ENCODE data around the gene PRPF40A. TPM values are rescaled to one million over a fixed set of nuclear protein-coding genes. Genes with fewer than 3 reads are reported as not detected.
"Not testable (repeated sequence)": the region's sequence is repeated elsewhere in the genome, so short reads cannot be mapped to it uniquely, and the experiment has no call there.

The PRPF40A gene
- total RNA-seq: 100 to 1,000 TPM in 1 of 2 donors, 10 to 100 TPM in 1; 93.7 to 175 TPM

DNA sequence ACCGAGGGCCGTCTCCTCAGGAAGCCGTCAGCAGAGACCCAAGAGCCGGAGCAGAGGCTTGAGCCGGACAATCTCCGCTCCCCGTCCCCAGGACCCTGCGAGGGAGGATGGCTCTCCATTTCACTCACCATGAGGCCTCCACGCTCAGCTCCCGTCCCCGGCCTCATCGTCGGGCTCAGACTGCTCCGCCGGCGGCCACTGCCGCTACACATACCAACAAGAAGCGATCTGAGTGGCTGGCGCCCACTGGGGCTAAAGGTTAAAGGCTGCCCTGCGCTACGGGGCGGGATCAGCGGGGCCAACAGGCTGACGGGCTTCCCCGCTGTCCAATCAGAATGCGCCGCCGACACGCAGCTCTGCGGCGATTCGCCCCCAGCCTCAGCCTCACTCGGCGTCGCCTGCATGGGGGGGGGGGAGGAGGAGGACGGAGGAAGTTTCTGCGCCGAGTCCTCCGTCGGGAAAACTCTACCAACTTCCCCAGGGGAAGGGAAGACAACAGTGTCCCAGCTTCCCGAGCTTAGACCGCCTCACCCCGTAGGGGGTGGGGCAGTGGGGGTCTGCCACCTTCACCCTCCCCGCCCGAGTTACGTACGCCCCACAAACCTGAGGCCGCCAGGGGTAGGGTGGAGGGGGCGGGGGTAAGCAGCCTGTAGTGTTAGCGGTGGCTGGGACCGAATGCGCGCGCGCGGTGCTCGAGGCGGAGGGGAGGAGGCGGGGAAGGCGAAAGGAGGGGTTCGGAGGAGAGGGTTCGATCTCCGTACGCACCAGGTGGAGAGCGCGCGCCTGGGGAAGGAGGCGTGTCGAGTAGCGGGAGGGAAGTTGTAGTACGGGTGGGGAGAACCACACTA is at the start of gene PRPF40A:
Gene PRPF40A (minus strand): TSS at position 234 of the 848 bp plus-strand sequence. CDS start 22 bp downstream, at position 212.
- peaks cover 34% of the 10 kb centered on the region for H3K4me1 Mint-ChIP-seq
- H3K4me3 Mint-ChIP-seq: peak within 1 kb of the TSS; percentile 100
- no peaks in the 10 kb centered on the region for H3K9me3 Mint-ChIP-seq
- peaks cover 96% of the 10 kb centered on the region for H3K36me3 Mint-ChIP-seq (ENCODE audit: low read depth)
- H3K27me3 Mint-ChIP-seq: no peaks in the 10 kb centered on the region
- H3K27ac Mint-ChIP-seq: peak within 1 kb of the TSS; percentile 100
- ATAC-seq (replicated peaks): peak; percentile 85

DNA sequence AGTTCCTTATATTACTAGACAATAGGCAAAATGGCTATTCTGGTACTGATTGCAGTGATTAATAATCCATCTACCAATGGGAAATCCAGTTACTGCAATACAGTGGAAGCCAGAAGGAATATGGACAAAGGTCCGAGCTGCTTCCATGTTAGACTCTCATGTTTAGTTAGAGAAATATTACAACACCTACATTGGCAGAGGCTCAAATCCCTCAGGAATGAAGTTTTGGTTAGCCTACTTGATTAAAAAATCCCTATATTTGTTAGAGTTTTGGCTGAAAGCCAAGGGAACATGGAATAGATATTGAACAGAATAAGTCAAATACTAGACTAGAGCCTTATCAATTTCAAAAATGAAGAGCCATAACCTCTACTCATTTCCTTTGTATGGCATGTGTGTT is 49.7 kb upstream of the PRPF40A start:
- Mint-ChIP-seq H3K4me3 (no peak overlapping the region), H3K36me3 (ENCODE audit: low read depth) (peaks cover 15% of the 10 kb centered on the region), H3K27me3 (no peaks in the 10 kb centered on the region), H3K27ac (no peak overlapping the region), H3K9me3 (no peaks in the 10 kb centered on the region), H3K4me1 (no peaks in the 10 kb centered on the region)
- no peak for ATAC-seq (replicated peaks)

DNA sequence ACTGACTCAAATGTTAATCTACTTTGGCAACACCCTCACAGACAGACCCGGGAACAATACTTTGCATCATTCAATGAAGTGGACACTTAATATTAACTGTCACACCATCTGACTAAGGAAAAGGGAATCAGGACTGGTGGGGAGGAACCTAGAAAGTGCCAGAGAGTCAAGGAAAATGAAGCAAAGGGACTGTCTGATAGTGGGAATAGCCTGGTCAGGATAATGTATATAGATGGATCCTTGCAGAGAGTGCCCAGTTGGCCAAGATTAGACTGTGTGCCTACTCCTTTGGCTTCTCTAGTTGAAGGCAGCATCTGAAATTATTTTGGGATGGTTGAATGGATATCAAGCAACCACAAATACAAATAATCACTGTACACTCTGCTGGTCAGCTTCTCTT is 46.4 kb upstream of the PRPF40A start:
- Mint-ChIP-seq H3K4me3 (no peak overlapping the region), H3K9me3 (no peaks in the 10 kb centered on the region), H3K27me3 (no peaks in the 10 kb centered on the region), H3K4me1 (no peaks in the 10 kb centered on the region), H3K36me3 (ENCODE audit: low read depth) (peaks cover 38% of the 10 kb centered on the region), H3K27ac (no peak overlapping the region)
- ATAC-seq (replicated peaks): no peak

DNA sequence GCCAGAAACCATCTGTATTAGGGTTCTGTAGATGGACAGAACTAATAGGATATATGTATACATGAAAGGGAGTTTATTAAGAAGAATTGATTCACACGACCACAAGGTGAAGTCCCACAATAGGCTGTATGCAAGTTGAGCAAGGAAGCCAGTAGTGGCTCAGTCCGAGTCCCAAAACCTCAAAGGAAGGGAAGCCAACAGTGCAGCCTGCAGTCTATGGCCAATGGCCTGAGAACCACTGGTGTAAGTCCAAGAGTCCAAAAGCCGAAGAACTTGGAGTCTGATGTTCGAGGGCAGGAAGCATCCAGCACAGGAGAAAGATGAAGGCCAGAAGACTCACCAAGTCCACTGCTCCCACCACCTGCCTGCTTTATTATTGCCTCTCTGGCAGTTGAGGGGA is 45.9 kb upstream of the PRPF40A start:
- not testable (repeated sequence) for H3K4me3 Mint-ChIP-seq; H3K27me3 Mint-ChIP-seq; H3K9me3 Mint-ChIP-seq; H3K4me1 Mint-ChIP-seq; ATAC-seq (replicated peaks); H3K27ac Mint-ChIP-seq
- peaks cover 38% of the 10 kb centered on the region for H3K36me3 Mint-ChIP-seq (ENCODE audit: low read depth)

DNA sequence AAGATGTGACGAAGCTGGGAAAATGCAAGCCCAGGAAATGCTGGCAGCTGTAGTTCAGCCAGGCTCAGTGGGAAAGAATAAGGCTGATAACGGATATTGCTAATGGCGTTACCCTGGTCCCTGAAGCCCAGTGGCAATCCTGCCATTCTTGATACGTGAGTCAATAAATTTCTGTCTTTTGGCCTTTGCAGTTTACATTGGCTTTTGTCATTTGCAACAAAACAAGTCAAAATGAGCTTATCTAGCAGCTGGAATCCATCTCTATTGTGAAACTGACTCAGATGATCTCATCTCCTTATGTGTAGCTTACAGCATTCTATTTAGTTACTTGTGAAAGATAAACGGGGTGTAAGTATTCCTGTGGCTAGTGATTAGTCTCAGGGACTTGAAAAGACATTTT is 44.9 kb upstream of the PRPF40A start:
- Mint-ChIP-seq H3K27me3 (no peaks in the 10 kb centered on the region), H3K36me3 (ENCODE audit: low read depth) (peaks cover 40% of the 10 kb centered on the region), H3K9me3 (no peaks in the 10 kb centered on the region), H3K27ac (no peak overlapping the region), H3K4me1 (no peaks in the 10 kb centered on the region), H3K4me3 (no peak overlapping the region)
- ATAC-seq (replicated peaks): no peak

DNA sequence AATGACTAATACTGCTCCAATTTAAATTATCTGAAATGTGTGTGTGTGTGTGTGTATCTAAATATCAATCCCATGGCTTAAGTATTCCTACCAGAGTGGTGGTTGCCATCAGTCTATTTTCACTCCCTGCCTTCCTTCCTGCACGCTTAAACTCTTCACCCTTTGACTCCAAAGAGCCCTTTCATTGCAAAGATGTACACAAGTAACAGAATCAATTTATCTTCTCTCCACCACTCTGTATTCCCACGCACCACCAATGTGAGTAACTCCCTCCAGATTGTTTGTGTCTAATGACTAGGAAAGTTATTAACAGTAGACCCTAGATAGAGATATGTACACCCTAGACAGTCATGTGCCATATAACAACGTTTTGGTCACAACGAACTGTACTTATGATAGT is 44.0 kb upstream of the PRPF40A start:
- ATAC-seq (replicated peaks): no peak
- H3K27ac Mint-ChIP-seq: no peak overlapping the region
- H3K4me3 Mint-ChIP-seq: no peak overlapping the region
- H3K4me1 Mint-ChIP-seq: no peaks in the 10 kb centered on the region
- H3K9me3 Mint-ChIP-seq: no peaks in the 10 kb centered on the region
- H3K27me3 Mint-ChIP-seq: no peaks in the 10 kb centered on the region
- peaks cover 50% of the 10 kb centered on the region for H3K36me3 Mint-ChIP-seq (ENCODE audit: low read depth)

DNA sequence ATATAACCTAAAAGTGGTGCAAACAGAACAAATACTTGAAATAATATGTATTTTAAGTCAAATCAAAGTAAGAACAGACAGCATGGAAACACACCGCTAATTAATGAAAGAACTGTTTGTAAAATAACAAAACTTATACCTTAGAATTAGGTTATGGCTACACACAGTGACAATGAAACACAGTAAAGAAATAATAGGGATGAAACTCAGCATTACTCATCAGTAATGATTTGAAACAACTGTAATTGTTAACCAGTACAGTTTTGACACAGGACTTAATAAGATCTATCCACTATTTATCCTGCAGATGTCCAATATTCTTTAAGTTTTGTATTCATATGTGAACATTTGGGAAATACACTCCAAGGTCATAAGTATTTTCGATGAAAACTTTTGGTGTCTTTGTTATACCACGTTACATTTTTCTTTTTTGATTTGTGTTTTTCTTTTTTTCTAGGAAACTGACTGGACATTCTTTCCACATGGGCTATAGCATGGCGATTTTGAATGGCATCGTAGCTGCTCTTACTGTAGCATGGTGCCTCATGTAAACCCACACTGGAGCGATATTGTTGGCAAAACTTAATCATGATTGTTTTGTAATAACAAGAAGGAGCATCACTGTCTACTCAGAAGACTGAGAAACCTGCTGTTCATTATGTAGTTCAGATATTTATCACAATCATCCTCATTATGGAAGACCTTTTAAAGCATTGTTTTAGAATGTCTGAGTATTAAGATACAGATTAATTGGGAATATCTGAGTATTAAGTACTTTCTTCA is 42.2 kb upstream of the PRPF40A start:
- peaks cover 59% of the 10 kb centered on the region for H3K36me3 Mint-ChIP-seq (ENCODE audit: low read depth)
- peak; percentile 62 for ATAC-seq (replicated peaks)
- no peak overlapping the region for H3K4me3 Mint-ChIP-seq
- H3K27ac Mint-ChIP-seq: no peak overlapping the region
- no peaks in the 10 kb centered on the region for H3K4me1 Mint-ChIP-seq
- H3K27me3 Mint-ChIP-seq: no peaks in the 10 kb centered on the region
- H3K9me3 Mint-ChIP-seq: no peaks in the 10 kb centered on the region

DNA sequence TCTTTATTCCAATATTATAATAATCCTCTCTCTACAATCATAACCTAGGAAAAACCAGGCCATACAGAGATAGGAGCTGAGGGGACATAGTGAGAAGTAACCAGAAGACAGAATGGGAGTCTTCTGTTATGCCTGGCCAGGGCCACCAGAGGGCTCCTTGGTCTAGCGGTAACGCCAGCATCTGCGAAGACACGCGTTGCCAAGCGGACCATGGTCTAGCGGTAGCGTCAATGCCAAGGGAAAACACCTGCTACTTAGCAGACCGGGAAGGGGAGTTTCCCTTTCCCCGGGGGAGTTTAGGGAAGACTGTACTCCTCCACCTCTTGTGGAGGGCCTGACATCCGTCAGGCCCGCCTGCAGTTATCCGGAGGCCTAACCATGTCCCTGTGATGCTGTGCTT is 37.8 kb upstream of the PRPF40A start:
- H3K27me3 Mint-ChIP-seq: no peaks in the 10 kb centered on the region
- H3K9me3 Mint-ChIP-seq: no peaks in the 10 kb centered on the region
- no peak overlapping the region for H3K4me3 Mint-ChIP-seq
- H3K4me1 Mint-ChIP-seq: no peaks in the 10 kb centered on the region
- peaks cover 66% of the 10 kb centered on the region for H3K36me3 Mint-ChIP-seq (ENCODE audit: low read depth)
- H3K27ac Mint-ChIP-seq: no peak overlapping the region
- ATAC-seq (replicated peaks): no peak

DNA sequence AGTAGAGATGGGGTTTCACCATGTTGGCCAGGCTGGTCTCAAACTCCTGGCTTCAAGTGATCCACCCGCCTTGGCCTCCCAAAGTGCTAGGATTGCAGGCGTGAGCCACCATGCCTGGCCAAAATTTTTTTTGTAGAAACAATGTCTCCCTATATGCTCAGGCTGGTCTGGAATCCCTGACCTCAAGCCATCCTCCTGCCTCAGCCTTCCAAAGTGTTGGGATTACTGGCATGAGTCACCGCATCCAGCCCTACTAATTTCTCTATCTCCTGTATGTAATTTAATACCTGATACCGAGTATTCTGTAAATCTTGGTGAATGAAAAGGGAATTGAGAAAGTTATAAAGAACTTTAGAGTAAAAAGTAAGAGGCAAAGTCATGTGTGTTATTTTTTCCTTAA is 30.5 kb upstream of the PRPF40A start:
- H3K4me3 Mint-ChIP-seq, H3K9me3 Mint-ChIP-seq: not testable (repeated sequence)

DNA sequence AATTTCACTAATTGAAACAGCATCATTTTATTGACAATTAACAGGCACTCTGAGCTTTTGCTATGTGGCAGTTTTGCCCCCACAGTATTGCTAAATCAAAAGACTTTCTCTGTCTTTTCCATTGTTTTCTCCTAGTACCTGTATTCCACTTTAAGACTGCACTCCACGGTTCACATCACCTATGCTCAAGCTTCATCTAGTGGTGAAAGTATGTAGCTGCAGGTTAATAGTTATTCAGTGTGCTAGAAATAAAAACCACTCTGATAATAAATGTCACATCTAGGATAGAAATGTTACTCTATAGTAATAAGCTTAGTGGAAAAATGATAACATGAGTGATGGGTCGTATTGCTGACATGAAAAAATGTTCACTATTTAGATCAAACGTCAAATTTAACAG is 25.7 kb upstream of the PRPF40A start:
- peaks cover 36% of the 10 kb centered on the region for H3K36me3 Mint-ChIP-seq (ENCODE audit: low read depth)
- no peaks in the 10 kb centered on the region for H3K4me1 Mint-ChIP-seq
- no peak overlapping the region for H3K27ac Mint-ChIP-seq
- no peaks in the 10 kb centered on the region for H3K9me3 Mint-ChIP-seq
- H3K4me3 Mint-ChIP-seq: no peak overlapping the region
- no peaks in the 10 kb centered on the region for H3K27me3 Mint-ChIP-seq
- ATAC-seq (replicated peaks): no peak

More for the DNA sequence above, 30.5 kb upstream of the PRPF40A start:
- H3K27me3 Mint-ChIP-seq; H3K27ac Mint-ChIP-seq; H3K4me1 Mint-ChIP-seq; ATAC-seq (replicated peaks): not testable (repeated sequence)
- H3K36me3 Mint-ChIP-seq (ENCODE audit: low read depth): peaks cover 57% of the 10 kb centered on the region

DNA sequence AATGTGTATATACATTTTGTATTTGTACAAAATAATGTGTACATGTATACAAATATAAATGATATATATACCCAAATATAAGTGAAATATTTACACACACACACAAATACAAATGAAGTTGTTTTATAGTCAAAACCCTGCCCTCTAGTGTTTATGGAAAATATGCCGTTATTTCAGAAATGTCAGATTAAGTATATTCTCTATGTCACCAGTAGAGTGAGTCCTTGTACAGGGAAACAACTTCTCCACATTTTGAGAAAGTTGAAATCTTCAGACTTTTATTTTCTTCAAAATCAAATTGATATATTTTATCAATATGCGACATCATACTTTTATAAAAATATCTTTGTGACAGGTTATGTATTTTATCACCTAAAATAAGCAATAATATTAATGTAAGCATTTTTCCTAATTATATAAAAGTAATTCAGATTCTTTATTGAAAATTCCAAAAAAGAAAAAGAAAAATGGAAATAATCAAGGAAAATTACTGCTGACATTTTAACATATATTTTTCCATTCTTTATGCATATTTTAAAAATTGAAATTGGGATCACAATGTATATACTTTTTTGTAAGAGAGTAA is 23.6 kb upstream of the PRPF40A start:
- Mint-ChIP-seq H3K4me1 (no peaks in the 10 kb centered on the region), H3K4me3 (no peak overlapping the region), H3K36me3 (ENCODE audit: low read depth) (peaks cover 42% of the 10 kb centered on the region), H3K9me3 (no peaks in the 10 kb centered on the region), H3K27me3 (no peaks in the 10 kb centered on the region), H3K27ac (no peak overlapping the region)
- ATAC-seq (replicated peaks): no peak

DNA sequence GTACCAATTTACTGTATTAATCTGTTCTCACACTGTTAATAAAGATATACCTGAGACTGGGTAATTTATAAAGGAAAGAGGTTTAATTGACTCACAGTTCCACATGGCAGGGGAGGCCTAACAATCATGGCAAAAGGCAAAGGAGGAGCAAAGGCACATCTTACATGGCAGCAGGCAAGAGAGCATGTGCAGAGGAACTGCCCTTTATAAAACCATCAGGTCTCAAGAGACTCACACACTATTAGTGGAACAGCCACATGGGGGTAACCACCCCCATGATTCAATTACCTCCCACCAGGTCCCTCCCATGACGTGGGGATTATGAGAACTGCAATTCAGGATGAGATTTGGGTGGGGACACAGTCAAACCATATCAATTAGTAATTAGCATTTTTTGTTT is 22.4 kb upstream of the PRPF40A start:
- not testable (repeated sequence) for H3K4me1 Mint-ChIP-seq; H3K4me3 Mint-ChIP-seq; ATAC-seq (replicated peaks); H3K27ac Mint-ChIP-seq; H3K27me3 Mint-ChIP-seq; H3K9me3 Mint-ChIP-seq
- H3K36me3 Mint-ChIP-seq (ENCODE audit: low read depth): peaks cover 43% of the 10 kb centered on the region

DNA sequence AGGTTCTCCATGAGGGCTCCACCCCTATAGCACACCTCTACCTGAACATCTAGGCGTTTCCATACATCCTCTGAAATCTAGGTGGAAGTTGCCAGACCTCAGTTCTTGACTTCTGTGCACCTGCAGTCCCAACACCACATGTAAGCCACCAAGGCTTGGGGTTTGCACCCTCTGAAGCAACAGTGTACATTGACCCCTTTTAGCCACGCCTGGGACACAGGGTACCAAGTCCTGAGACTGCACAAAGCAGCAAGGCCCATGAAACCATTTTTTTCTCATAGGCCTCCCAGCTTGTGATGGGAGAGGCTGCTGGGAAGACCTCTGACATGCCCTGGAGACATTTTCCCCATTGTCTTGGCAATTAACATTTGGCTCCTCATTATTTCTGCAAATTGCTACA is 21.2 kb upstream of the PRPF40A start:
- H3K27me3 Mint-ChIP-seq: no peaks in the 10 kb centered on the region
- H3K4me1 Mint-ChIP-seq: no peaks in the 10 kb centered on the region
- no peaks in the 10 kb centered on the region for H3K9me3 Mint-ChIP-seq
- peaks cover 43% of the 10 kb centered on the region for H3K36me3 Mint-ChIP-seq (ENCODE audit: low read depth)
- H3K27ac Mint-ChIP-seq: no peak overlapping the region
- no peak overlapping the region for H3K4me3 Mint-ChIP-seq
- ATAC-seq (replicated peaks): no peak

DNA sequence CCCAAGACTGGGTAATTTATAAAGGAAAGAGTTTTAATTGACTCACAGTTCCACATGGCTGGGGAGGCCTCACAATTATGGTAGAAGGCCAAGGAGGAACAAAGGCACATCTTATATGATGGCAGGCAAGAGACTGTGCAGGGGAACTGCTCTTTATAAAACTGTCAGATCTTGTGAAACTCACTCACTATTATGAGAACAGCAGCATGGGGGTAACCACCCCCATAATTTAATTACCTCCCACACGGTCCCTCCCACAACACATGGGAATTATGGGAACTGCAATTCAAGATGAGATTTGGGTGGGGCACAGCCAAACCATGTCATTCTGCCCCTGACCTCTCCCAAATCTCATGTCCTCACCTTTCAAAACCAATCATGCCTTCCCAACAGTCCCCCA is 20.2 kb upstream of the PRPF40A start:
- H3K27ac Mint-ChIP-seq; H3K4me1 Mint-ChIP-seq; H3K27me3 Mint-ChIP-seq; H3K9me3 Mint-ChIP-seq; H3K4me3 Mint-ChIP-seq; ATAC-seq (replicated peaks): not testable (repeated sequence)
- peaks cover 43% of the 10 kb centered on the region for H3K36me3 Mint-ChIP-seq (ENCODE audit: low read depth)

Data from activated T-helper 17 cell treated with anti-CD3 and anti-CD28 coated beads, Interleukin-2, amount 50 U/mL, for 72 hours (primary cell).